ENCODE measurements around the gene SLC32A1. TPM values are rescaled to one million over a fixed set of nuclear protein-coding genes. Genes with fewer than 3 reads are reported as not detected.

SLC32A1 gene, protein sequence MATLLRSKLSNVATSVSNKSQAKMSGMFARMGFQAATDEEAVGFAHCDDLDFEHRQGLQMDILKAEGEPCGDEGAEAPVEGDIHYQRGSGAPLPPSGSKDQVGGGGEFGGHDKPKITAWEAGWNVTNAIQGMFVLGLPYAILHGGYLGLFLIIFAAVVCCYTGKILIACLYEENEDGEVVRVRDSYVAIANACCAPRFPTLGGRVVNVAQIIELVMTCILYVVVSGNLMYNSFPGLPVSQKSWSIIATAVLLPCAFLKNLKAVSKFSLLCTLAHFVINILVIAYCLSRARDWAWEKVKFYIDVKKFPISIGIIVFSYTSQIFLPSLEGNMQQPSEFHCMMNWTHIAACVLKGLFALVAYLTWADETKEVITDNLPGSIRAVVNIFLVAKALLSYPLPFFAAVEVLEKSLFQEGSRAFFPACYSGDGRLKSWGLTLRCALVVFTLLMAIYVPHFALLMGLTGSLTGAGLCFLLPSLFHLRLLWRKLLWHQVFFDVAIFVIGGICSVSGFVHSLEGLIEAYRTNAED
- not detected in 2 replicates for total RNA-seq

DNA sequence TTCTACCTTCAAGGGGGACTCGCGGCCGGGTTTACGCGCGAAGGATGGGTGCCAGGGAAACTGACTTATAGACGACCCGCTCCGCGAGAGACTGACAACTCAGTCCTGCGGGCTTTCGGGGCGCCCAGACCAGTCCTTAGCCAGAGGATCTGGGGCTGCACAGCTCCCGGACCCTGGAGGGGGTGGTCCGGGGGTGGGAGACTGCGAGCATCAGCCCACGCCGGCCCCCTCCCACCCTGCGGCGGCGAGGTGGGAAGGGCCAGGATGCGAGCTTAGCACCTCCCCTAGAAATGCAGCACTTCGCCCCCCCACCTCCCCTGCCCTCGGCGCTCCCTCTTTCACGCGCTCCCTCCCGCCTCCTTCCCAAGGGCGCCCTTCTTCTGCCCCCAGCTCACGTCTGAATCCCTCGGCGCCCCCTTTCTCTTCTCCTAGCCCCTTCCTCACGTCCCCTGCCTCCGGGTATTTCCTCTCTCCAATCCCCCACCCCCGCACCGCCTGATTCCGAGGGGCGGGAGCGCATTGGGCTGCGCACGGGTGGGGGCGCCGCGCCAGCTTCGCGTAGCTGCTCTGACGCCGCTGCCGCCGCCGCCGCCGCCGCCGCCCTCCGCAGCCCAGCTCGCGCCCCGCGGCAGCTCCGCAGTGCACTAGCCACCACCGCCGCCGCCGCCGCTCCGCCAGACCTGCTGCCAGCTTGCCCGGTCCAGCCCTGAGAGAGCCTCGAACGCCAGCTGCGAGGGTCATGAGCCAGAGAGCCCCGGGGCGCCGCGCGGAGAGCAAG lies at the start of gene SLC32A1:
TSS of gene SLC32A1 (plus strand) at position 639 of the 778 bp plus-strand sequence. CDS start 239 bp downstream, outside the sequence.
- DNase-seq (ENCODE audit: low read depth in 2 of 2), result no peak

DNA sequence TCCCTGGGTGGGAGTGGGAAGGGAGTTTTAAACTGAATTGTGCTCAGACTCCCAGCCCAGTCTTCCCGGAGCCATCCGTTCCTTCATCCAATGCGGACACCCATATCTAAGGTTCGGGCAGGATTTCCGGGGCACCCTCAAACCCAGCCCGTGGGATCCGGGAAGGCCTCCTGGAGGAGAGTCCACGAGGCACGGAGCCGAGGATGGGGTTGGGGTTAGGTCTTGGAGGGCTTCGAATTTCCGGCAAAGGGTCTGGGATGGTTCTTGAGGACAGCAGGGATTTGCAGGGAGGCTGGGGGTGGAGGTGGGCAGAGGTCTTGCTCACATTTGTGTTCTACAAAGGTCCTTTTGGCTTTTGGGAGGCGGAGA lies 49.5 kb upstream of the SLC32A1 start:
- DNase-seq (ENCODE audit: low read depth in 2 of 2), result no peak

DNA sequence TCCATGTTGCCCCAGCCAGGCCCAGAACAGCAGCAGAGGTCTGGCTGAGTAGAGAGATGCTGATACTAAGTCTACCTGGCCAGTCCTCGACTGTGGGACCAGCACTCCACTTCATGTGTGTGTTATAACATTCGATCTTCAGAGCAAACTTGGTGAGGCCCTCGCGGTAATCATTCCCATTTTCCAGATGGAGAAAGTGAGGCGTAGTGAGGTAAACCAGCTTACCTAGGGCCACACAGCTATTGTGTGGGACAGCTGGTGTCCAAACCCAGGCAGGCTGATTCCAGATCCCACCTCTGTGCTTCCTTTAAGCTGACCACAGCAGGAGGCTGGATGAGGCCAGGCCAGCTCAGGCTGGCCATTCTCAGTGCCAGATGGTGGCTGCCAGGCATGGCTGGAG lies 47.7 kb upstream of the SLC32A1 start:
- no peak for DNase-seq (ENCODE audit: low read depth in 2 of 2)

DNA sequence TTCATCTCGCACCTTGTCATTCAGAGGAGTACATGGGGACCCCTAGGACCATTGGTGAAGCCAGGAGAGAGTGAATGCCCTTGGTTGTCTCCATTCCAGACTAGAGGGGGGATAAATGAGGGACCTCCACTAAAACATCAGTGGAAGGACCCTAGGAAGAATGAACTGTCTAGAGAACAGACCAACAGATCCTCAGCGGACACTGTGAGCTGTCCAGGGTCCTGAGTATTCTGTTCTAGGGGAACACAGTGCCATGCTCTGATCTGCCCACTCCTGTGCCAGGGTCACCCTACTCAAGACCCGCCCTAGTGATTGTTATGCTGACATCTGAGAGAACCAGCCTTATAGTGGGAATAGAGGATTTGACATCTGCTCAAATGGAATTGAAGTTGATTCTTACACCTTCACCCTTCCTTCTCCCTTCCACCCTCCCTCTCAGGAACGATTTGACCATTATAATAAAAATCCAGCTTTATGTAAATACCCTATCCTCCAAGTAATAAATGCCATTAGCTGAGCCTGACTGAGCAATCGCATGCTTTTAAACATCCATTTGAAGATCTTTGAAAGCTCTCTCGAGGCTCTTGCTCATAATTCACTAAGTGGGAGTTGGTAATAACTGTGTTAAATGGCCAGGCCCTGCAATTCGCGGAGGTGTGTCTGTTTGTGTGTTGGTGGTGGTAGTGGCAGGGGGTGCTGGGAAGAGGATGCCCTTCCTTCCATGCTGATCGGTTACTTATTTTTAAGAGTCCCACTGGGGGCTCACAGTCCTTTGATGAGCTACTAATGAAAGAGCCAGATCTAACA lies 43.6 kb upstream of the SLC32A1 start:
- DNase-seq (ENCODE audit: low read depth in 2 of 2), result peak; percentile 10 to 65

DNA sequence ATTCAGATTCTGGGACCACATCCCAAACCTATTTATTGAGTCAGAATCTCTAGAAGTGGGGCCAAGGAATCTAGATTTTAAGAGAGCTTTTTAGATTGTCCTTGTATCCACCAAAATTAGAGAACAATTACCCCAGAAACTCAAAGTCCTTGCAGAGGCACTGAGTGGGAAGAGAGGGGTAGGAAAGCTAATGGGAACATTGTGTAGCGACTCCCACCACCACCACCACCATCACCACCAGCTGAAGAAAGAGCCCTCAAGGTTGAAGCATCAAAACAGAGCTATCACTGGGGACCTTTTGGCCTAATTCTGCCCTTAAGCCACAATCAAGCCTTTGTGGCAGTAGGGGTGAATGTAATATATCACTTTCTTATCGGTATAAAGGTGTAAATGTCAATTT lies 39.0 kb upstream of the SLC32A1 start:
- DNase-seq (ENCODE audit: low read depth in 2 of 2), result no peak

DNA sequence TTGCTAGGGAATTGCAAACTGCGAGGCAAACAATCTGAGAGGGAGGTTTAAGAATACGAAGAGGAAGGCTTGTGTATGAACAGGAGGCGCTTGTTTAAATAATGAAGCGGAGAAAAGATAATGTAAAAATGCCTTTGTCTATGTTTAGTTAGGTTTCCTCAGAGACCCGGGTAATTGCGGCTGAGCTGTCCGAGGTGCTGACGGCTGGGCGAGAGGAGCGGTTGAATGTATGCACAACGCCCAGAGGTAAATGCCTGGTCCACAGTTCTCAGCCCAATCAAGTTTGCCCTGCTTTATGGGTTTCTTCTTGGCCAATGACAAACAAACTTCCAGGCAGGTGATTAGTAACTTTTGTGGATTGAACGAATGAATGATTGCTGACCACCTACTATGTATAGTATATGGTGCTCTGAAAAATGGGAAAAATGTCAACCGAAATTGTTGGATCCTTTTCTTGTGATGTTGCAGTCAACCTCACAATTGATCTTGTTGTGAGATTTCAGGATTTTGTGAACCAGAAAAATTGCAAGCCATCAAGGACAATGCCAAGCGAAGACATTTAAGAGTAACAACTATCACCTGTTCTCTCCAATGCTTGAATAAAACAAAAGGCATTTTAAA lies 38.3 kb upstream of the SLC32A1 start:
- peak; percentile 24 to 60 for DNase-seq (ENCODE audit: low read depth in 2 of 2)

DNA sequence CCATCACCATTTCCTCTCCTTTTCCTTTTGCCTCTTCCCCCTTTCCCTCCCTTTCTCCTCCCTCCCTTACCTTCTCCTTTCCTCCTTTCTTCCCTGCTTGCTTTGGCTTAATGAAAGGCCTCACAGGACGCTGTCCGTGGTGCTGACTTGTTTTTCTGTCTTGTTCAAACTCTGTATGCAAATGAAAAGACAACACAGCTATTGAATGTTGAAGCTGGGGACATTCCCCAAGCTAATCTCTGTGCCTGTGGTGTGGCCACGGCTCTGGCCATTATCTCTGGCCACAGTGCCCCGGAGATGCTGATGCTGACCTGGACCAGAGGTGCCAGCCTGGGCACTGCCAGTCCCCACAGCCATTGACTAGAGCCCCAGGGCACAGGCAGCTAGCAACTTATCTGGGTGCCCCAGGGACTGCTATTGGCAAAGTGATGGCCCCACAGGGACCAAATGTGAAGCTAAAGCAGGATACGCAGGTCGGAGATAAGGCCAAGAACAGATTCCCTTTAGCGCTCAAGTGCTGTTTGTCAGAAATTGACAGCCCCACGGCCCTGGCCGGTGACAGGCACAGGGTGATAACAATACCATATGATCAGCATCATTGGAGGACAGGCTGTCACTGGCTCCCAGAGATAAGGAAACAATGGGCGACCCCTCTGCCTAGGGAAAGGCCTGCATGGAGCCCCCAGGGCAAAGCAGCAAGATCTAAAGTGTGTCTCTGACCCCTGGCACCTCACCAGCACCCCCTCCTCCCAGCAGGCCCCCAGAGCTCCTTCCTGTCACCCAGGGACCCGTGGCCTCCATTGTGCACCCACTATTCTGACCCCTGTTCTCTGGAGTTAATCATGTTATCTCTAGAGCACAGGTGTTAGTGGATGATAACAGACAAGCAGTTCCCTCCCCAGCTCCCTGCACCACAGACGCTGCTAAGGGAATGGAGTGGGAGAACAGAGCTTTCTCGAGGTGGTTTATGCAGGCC lies 31.6 kb upstream of the SLC32A1 start:
- DNase-seq (ENCODE audit: low read depth in 2 of 2), result peak; percentile 45 to 74

DNA sequence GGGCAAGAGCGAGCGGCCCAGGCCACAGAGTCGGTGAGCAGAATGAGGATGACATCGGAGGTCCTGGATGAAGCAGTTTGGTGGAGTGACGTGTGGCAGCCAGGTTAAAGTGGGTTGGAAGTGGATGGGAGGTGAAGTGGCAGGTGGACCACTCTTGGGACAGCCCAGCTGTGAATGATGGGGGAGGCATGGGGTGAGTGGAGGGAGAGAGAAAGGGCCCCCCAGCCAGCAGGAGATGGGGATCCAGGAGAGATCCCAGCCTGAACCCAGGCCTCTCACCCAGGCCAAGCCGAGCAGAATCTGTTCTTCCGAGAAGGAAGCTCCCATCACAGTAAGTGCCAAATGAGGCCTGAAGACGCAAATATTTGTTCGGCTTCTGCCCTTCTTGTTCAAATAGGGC lies 27.0 kb upstream of the SLC32A1 start:
- no peak for DNase-seq (ENCODE audit: low read depth in 2 of 2)

DNA sequence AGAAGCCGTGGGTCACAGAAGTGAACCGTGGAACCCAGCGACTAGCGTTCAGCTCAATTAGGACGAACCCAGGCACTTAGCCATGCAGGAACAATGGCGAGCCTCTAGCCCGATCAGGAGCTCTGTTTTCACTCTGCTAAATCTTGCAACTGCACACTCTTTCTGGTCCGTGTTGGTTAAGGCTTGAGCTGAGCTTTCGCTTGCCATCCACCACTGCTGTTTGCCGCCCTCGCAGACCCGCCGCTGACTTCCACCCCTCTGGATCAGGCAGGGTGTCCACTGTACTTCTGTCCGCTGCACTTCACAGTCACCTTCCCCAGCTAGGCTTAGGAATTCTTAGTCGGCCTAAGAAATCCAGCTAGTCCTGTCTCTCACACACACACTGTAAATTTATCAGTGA lies 25.7 kb upstream of the SLC32A1 start:
- DNase-seq (ENCODE audit: low read depth in 2 of 2), result no peak

DNA sequence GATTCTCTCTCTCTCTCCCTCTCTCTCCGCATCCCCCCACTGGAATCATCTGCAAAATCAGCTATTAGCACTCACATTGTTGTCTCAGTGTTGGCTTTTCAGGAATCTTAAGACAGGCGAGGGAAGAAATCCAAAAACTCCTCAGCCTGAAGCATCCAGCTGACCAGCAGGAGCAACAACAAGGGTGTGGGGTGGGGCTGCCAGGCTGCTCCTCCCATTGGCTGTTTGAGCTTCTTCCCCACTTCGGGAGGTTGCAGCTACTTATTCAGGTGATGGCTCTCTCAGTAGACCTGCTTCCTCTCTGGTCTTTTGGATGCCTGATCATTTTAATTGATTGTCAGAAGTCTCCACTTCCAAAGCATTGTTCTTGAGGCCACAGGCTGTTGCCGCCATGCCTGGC lies 24.1 kb upstream of the SLC32A1 start:
- no peak for DNase-seq (ENCODE audit: low read depth in 2 of 2)

DNA sequence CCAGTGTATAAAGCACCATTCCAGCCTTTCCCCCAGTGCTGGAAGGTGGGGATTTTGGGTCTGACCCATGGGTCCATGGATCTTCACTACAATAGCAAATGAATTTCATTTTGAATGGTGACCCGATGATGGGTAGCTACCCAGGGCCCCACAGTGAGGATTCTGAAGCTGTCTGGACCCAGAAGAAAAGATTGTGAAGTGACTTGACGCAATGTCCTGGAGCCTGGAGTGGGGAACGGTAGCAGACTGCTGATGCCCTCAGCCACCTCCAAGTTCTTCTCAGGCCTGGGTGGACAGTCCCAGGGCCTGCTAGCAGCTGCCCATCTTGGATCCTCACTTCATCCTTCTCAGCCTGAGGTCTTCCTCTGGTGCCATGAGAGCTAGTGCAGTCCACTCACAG lies 23.4 kb upstream of the SLC32A1 start:
- DNase-seq (ENCODE audit: low read depth in 2 of 2), result no peak

DNA sequence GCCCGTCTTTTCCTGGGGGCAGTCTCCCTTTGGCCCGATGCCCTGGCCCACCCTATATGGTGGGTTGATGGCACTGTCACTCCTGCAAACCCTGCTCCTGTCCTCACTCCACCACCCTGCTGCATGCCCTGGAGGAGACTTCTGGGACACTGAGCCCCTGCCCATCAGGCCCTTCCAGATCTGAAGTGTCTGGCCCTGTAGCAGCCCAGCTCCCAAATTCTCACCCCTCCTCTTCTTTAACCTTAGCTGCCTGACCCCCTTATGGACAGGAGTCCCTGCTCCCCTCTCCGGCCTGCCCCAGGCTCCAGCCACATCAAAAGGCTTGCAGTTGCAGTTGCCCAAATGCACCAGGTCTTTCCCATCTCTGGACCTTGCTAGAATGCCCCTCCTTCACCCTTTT lies 20.8 kb upstream of the SLC32A1 start:
- DNase-seq (ENCODE audit: low read depth in 2 of 2), result no peak

DNA sequence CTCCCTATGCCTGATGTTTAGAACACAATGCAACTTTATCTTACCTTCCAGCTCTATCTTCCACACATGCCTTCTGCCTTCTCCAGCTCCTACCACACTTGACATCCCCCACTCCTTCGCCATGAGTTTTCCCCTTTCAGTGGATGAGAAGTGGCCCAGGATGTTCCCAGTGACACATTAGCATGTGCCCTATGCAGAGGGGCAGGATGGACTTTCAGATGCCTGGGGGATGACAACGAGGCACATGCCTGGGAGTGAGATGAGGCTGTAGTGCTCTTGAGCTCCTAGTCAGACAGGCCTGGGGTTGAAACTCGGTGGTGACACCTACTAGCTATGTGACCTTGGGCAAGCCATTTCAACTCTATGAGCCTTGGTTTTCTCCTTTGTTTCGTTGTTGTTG lies 20.1 kb upstream of the SLC32A1 start:
- no peak for DNase-seq (ENCODE audit: low read depth in 2 of 2)

DNA sequence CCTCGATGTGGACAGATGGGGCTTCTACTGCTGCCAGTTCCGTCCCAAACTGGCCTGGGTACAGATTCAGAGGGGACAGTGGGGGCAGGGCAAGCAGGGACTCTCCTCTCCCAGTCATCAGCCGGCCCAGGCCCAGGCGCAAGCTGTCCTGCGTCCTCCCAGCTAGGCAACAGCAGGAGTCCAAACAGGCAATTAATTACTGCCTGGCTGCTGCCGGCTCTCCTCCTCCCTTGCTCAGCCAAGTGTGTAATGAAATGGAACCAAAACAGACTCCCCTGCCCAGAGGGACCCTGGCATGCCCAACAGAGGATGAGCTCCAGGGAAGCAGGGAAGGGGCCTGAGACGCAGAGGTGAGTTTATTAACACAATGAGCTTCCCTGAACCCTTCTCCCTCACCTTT lies 17.8 kb upstream of the SLC32A1 start:
- no peak for DNase-seq (ENCODE audit: low read depth in 2 of 2)

DNA sequence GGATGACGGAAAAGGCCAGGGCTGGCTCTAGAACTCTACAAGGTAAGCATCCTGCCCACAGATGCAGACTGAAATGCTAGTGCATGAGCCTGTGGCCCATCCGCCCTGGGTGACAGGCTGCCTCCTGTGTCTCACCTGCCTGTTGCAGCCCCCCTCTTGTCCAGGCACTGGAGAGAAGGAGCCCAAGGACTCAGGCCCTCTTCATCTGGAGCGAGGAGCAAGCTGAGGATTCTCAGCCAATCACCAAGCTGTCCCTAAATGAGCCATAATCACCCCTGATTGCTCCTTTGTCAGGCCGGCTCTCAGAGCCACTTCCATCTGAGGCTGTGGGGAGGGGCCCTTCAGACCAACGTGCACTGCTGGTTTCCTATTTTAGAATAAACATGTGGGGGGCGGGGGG lies 10.0 kb upstream of the SLC32A1 start:
- DNase-seq (ENCODE audit: low read depth in 2 of 2), result no peak

DNA sequence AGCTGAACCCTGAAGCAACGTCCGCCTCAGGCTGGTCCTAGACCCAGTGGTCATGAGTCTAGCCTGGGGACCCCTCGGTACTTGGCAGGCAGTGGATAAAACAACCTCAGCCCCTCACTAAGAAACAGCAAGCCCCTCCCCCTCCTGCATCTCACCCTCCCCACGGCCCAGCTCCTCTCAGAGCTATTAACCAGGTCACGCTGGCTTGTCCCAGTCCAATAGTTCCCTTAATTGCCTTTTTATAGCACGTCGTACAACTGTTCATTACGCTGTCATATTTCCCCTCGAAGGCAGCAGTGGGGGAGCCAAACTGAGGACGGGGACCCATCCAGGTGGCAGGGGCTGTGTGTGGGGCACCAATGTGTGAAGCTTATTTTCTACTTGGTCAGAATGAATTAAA lies 8.6 kb upstream of the SLC32A1 start:
- DNase-seq (ENCODE audit: low read depth in 2 of 2), result no peak

DNA sequence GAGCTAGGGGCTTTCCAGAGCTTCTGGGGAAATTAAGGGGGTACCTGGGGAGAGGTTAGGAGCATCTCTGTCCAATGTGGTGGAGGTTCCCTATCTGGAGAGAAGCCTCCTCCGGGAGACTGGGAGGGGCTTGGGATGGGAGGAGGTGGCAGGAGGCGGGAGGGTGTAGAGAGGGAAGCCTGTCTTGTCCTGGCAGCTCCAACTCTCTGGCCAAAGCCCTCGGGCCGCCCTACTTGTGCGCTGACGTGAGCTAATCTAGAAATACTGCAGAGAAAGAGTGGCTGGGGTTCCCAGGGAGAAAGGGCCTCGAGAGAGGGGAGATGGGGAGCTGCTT lies 1.6 kb upstream of the SLC32A1 start:
- no peak for DNase-seq (ENCODE audit: low read depth in 2 of 2)

DNA sequence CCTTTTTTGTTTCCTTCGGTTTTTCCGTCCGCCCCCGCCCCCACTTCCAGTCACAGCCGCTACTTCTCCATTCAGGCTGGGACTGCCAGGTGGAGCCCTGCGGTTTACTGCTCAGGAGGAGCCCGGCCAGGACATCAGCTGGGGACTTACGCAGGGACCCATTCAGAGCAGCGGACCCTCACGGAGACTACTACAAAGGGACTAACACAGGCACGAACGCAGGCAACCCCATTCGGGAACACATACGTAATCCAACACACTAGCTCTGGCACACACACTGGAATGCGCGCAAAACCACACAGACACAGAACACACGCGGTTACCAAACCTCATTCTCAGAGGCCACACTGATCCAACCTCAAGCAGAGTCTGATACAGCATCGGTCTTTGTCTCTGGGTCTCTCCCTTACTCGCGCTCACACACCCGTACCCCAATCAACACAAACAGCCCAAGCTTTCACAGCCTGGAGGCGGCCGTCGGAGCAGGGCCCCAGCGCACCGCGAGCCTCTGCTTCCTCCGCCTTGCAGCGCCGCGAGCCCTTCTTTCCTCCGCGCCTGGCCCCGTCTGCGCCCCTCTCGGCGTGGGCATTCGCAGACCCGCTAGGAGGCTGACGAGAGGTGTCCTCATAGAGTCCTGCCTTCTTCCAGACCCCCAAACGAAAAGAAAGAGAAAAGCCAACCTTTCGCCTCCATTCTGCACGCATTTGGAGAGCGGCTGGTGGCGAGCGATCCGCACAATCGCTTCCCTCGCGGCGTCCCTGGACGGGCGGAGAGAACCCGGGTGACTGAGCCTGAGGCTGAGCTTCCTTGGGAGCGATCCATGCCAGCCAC lies 1.1 kb upstream of the SLC32A1 start:
- no peak for DNase-seq (ENCODE audit: low read depth in 2 of 2)

DNA sequence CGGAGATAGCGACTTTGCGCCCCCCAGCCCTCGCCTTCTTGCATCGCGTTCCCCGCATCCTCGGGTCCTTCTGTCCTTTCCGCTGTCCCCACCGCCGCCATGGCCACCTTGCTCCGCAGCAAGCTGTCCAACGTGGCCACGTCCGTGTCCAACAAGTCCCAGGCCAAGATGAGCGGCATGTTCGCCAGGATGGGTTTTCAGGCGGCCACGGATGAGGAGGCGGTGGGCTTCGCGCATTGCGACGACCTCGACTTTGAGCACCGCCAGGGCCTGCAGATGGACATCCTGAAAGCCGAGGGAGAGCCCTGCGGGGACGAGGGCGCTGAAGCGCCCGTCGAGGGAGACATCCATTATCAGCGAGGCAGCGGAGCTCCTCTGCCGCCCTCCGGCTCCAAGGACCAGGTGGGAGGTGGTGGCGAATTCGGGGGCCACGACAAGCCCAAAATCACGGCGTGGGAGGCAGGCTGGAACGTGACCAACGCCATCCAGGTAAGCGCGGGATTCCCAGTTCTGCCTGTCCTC lies 401 bp downstream of the SLC32A1 start:
- no peak for DNase-seq (ENCODE audit: low read depth in 2 of 2)

Data from dermis microvascular lymphatic vessel endothelial cell (primary cell).